OCI-LY3 (cell line): ENCODE measurements around the gene SERTAD3.

Experiments
- CTCF ChIP-seq: fragments of 200-600, 300-600 bp; sonication (generic); IDR thresholded peaks from 2 replicates; pipeline ENCODE4 v1.5.1; 2014; ENCODE audit warnings: antibody characterized with exemption, low read length, low read depth
- EZH2phosphoT487 ChIP-seq: fragments of 200-600 bp; shearing (Covaris generic); IDR thresholded peaks from 2 replicates; pipeline ENCODE4 v1.6.1; 2018; ENCODE audit warnings: antibody characterized with exemption, mixed run types, low read depth

GRCh38 chr19:40492274-40492673 is 48.1 kb upstream of the SERTAD3 start:
- TF ChIP-seq CTCF (no peak), EZH2phosphoT487 (no peak)
